T-helper 2 cell treated with Interferon-gamma antibody and Interleukin-4, amounts not matched to agents 5 μg/mL and 100 μg/mL, for 36 hours (primary cell): ENCODE data around the gene BHLHA15.

Experiments
- DNase-seq: peaks from one replicate; pipeline ENCODE4 v3.0.0; 2021; ENCODE audit warnings: low spot score
- H3K27ac Mint-ChIP-seq: one replicate; pipeline ENCODE4 v1.8.0; 2021; ENCODE audit warnings: mild to moderate bottlenecking, mixed read lengths
- H3K27me3 Mint-ChIP-seq: one replicate; pipeline ENCODE4 v1.8.0; 2021; ENCODE audit warnings: low read depth, mixed read lengths
- H3K36me3 Mint-ChIP-seq: one replicate; pipeline ENCODE4 v1.8.0; 2021; ENCODE audit warnings: low read depth, mixed read lengths
- H3K4me1 Mint-ChIP-seq: one replicate; pipeline ENCODE4 v1.8.0; 2021; ENCODE audit warnings: low read depth, mixed read lengths
- H3K4me3 Mint-ChIP-seq: one replicate; pipeline ENCODE4 v1.8.0; 2022; ENCODE audit warnings: mild to moderate bottlenecking, moderate library complexity, mixed read lengths
- H3K9me3 Mint-ChIP-seq: one replicate; pipeline ENCODE4 v1.8.0; 2021; ENCODE audit warnings: mixed read lengths

The BHLHA15 gene

DNA sequence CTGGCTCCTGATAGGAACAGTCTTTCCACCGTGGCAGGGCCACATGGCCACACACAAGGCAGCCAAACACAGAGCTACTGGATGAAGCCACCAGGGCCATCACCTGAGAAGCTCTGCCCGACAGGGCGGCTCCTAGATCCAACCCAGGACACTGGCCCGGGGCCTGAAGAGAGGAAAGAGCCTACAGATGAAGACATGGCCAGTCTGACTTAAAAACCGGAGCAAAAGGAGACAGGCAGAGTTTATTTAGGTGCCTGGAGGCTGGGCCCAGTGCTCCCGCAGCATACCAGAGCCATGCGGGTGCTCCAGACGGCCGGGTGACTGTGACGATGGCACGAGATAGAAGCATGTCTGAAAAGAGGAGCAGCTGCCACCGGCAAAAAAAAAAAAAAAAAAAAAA is 36.9 kb downstream of the BHLHA15 start:
- peaks cover 31% of the 10 kb centered on the region for H3K4me1 Mint-ChIP-seq
- H3K4me3 Mint-ChIP-seq, result peak overlapping the region; percentile 12
- no peaks in the 10 kb centered on the region for H3K27me3 Mint-ChIP-seq
- peaks cover 21% of the 10 kb centered on the region for H3K36me3 Mint-ChIP-seq
- H3K9me3 Mint-ChIP-seq, result no peaks in the 10 kb centered on the region
- no peak for DNase-seq
- peak overlapping the region; percentile 45 for H3K27ac Mint-ChIP-seq

DNA sequence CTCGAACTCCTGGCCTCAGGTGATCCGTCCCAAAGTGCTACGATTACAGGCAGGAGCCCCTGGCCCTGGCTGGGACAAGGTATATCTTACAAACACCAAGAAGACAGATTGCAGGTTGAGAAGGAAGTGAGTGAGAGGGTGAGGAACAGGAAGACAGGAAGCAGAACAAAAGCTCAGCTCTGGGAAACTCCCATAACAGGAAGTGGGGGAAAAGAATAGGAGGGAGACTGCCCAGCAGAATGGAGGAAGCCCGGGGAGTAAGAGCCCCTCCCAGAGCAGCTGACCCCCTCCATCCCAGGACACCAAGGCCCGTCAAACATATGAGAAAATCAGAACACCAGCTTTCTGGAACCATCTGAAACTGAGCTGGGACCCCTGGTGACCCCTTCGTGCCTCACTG is 37.9 kb downstream of the BHLHA15 start:
- peak overlapping the region; percentile 97 for H3K4me3 Mint-ChIP-seq
- peaks cover 21% of the 10 kb centered on the region for H3K36me3 Mint-ChIP-seq
- H3K27me3 Mint-ChIP-seq, result no peaks in the 10 kb centered on the region
- DNase-seq, result no peak
- H3K9me3 Mint-ChIP-seq, result no peaks in the 10 kb centered on the region
- H3K4me1 Mint-ChIP-seq, result peaks cover 34% of the 10 kb centered on the region
- peak overlapping the region; percentile 100 for H3K27ac Mint-ChIP-seq

- Mint-ChIP-seq H3K4me1 (peaks cover 43% of the 10 kb centered on the region), H3K27ac (peak overlapping the region; percentile 100), H3K9me3 (no peaks in the 10 kb centered on the region), H3K27me3 (no peaks in the 10 kb centered on the region), H3K36me3 (peaks cover 27% of the 10 kb centered on the region), H3K4me3 (peak overlapping the region; percentile 97)
- DNase-seq, result peak; percentile 48
These were observed 39.5 kb downstream of the BHLHA15 start for GRCh38 chr7:98250789-98251188.

- DNase-seq, result peak; percentile 12
- Mint-ChIP-seq H3K4me1 (peaks cover 44% of the 10 kb centered on the region), H3K4me3 (peak overlapping the region; percentile 97), H3K9me3 (no peaks in the 10 kb centered on the region), H3K27me3 (no peaks in the 10 kb centered on the region), H3K27ac (peak overlapping the region; percentile 100), H3K36me3 (peaks cover 27% of the 10 kb centered on the region)
These were observed 40.0 kb downstream of the BHLHA15 start for GRCh38 chr7:98251231-98251600.

GRCh38 chr7:98251601-98252424 is 40.6 kb downstream of the BHLHA15 start, which contains the start of gene TECPR1:
TECPR1 (minus strand) TSS chr7:98252232; CDS start chr7:98246146, 6,086 bp downstream.
- H3K27ac Mint-ChIP-seq, result peak within 1 kb of the TSS; percentile 100
- H3K9me3 Mint-ChIP-seq, result no peaks in the 10 kb centered on the region
- H3K36me3 Mint-ChIP-seq, result peaks cover 32% of the 10 kb centered on the region
- H3K27me3 Mint-ChIP-seq, result no peaks in the 10 kb centered on the region
- peaks cover 48% of the 10 kb centered on the region for H3K4me1 Mint-ChIP-seq
- peak; percentile 94 for DNase-seq
- H3K4me3 Mint-ChIP-seq, result peak within 1 kb of the TSS; percentile 97

GRCh38 chr7:98252425-98253054 is 41.3 kb downstream of the BHLHA15 start:
- Mint-ChIP-seq H3K27ac (peak overlapping the region; percentile 100), H3K36me3 (peaks cover 33% of the 10 kb centered on the region), H3K9me3 (no peaks in the 10 kb centered on the region), H3K4me1 (peaks cover 48% of the 10 kb centered on the region), H3K27me3 (no peaks in the 10 kb centered on the region), H3K4me3 (peak overlapping the region; percentile 97)
- DNase-seq, result no peak

DNA sequence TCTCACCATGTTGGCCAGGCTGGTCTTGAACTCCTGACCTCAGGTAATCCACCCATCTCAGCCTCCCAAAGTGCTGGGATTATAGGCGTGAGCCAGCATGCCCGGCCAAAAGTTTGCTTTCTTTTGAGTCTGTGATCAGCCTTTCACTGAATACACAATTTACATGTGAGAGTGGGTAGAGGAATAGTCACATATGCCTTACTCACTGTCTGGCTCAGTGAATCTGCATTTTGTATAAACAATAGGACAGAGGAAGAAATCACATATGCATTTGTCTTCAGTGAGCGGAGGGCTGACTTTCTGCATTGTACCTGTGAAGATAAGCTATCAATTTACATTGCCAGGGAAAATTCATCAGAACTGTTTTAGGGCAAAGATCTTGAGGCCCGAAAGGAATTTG is 43.3 kb downstream of the BHLHA15 start:
- Mint-ChIP-seq H3K27ac (peak overlapping the region; percentile 80), H3K4me3 (no peak overlapping the region), H3K9me3 (no peaks in the 10 kb centered on the region), H3K4me1 (peaks cover 38% of the 10 kb centered on the region), H3K36me3 (peaks cover 31% of the 10 kb centered on the region), H3K27me3 (no peaks in the 10 kb centered on the region)
- no peak for DNase-seq

DNA sequence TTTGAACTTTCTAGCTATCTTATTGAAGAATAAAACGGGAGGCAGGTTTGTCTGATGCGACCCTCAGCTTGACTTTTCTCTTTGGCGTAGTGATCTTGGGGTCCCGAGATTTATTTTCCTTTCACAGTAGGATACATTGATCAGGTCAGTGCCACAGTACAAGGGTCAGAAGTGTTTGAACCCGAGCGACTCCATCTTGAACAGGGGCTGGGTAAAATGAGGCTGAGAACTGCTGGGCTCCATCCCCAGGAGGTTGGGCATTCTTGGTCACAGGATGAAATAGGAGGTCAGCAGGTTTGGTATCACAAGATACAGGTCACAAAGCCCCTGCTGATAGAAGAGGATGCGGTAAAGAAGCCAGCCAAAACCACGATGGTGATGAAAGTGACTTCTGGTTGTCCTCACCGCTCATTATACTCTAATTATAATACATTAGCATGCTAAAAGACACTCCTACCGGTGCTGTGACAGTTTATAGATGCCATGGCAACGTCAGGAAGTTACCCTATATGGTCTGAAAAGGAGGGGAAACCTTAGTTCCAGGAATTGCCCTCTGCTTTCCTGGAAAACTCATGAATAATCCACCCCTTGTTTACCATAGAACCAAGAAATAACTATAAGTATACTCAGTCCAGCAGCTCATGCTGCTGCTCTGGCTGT is 43.8 kb downstream of the BHLHA15 start:
- Mint-ChIP-seq H3K9me3 (no peaks in the 10 kb centered on the region), H3K36me3 (peaks cover 27% of the 10 kb centered on the region), H3K4me3 (peak overlapping the region; percentile 33), H3K27ac (peak overlapping the region; percentile 80), H3K27me3 (no peaks in the 10 kb centered on the region), H3K4me1 (peaks cover 33% of the 10 kb centered on the region)
- peak; percentile 25 for DNase-seq

- Mint-ChIP-seq H3K4me1 (peaks cover 23% of the 10 kb centered on the region), H3K9me3 (no peaks in the 10 kb centered on the region), H3K27ac (peak overlapping the region; percentile 52), H3K36me3 (peaks cover 33% of the 10 kb centered on the region), H3K27me3 (no peaks in the 10 kb centered on the region), H3K4me3 (no peak overlapping the region)
- no peak for DNase-seq
These were observed 45.2 kb downstream of the BHLHA15 start for GRCh38 chr7:98256431-98256830.

GRCh38 chr7:98257701-98258100 is 46.5 kb downstream of the BHLHA15 start:
- H3K27ac Mint-ChIP-seq, result no peak overlapping the region
- no peaks in the 10 kb centered on the region for H3K27me3 Mint-ChIP-seq
- peaks cover 21% of the 10 kb centered on the region for H3K4me1 Mint-ChIP-seq
- no peak overlapping the region for H3K4me3 Mint-ChIP-seq
- H3K9me3 Mint-ChIP-seq, result no peaks in the 10 kb centered on the region
- H3K36me3 Mint-ChIP-seq, result peaks cover 40% of the 10 kb centered on the region
- DNase-seq, result no peak
